Retinal pigment epithelial cell (primary cell): ENCODE results near the gene GP1BB.

ENCODE experiments used
- DNase-seq: peaks from one replicate; pipeline ENCODE4 v3.0.0-alpha.2; 2010; ENCODE audit warnings: low read depth
- H3K4me3 ChIP-seq: 2 replicates; pipeline ENCODE4 v1.5.1; 2011; ENCODE audit warnings: mild to moderate bottlenecking, low read length, control low read depth, moderate library complexity
- CTCF ChIP-seq: conservative IDR thresholded peaks from 2 replicates; pipeline ENCODE4 v1.5.1; 2011; ENCODE audit warnings: low read depth, low read length, control low read depth, inconsistent platforms

Gene GP1BB

GRCh38 chr22:19753090-19753842, 29.9 kb downstream of the GP1BB start:
- TF ChIP-seq CTCF: peak; percentile 29
- H3K4me3 ChIP-seq: no peak overlapping the region

GRCh38 chr22:19753996-19754700, 30.8 kb downstream of the GP1BB start:
- no peak for TF ChIP-seq CTCF
- no peak overlapping the region for H3K4me3 ChIP-seq
- no peak for DNase-seq

More at GRCh38 chr22:19753090-19753842, 29.9 kb downstream of the GP1BB start:
- DNase-seq: no peak

- no peak overlapping the region for H3K4me3 ChIP-seq
- no peak for TF ChIP-seq CTCF
- DNase-seq: no peak
These were observed 31.4 kb downstream of the GP1BB start for GRCh38 chr22:19754701-19755144.

- no peak overlapping the region for H3K4me3 ChIP-seq
- no peak for TF ChIP-seq CTCF
- no peak for DNase-seq
These were observed 31.9 kb downstream of the GP1BB start for GRCh38 chr22:19755145-19755710.

- no peak overlapping the region for H3K4me3 ChIP-seq
- peak; percentile 9 for TF ChIP-seq CTCF
- DNase-seq: no peak
These were observed 32.5 kb downstream of the GP1BB start for GRCh38 chr22:19755722-19756287.

GRCh38 chr22:19756288-19757128, 33.2 kb downstream of the GP1BB start:
- peak; percentile 45 for TF ChIP-seq CTCF
- H3K4me3 ChIP-seq: no peak overlapping the region

More at GRCh38 chr22:19756288-19757128, 33.2 kb downstream of the GP1BB start:
- DNase-seq: no peak
